GM12878 (cell line): Measurements from ENCODE around the gene HIC1. TPM values are rescaled to one million over a fixed set of nuclear protein-coding genes. Genes with fewer than 3 reads are reported as not detected.

Experiments used
- BCL3 ChIP-seq: IDR thresholded peaks from 2 replicates; pipeline ENCODE4 v1.6.1; 2011; ENCODE audit warnings: borderline replicate concordance, low read depth, mild to moderate bottlenecking, moderate library complexity, low read length; ENCODE audit not compliant: insufficient read depth, poor library complexity, severe bottlenecking
- BMI1 ChIP-seq: fragments of 450-650 bp; IDR thresholded peaks from 2 replicates; pipeline ENCODE4 v1.6.1; 2016; ENCODE audit warnings: mild to moderate bottlenecking, moderate library complexity, borderline replicate concordance
- CBX3 ChIP-seq: fragments of 200-600 bp; sonication (generic); IDR thresholded peaks from 2 replicates; pipeline ENCODE4 v1.6.1; 2016; ENCODE audit warnings: low read depth, borderline replicate concordance
- CHD1 ChIP-seq: IDR thresholded peaks from 2 replicates; pipeline ENCODE4 v1.6.1; 2012; ENCODE audit warnings: low read depth, low read length, improper control_type of control experiment
- CHD4 ChIP-seq: fragments of 200-600 bp; sonication (generic); IDR thresholded peaks from 2 replicates; pipeline ENCODE4 v1.6.1; 2016; ENCODE audit warnings: mild to moderate bottlenecking
- CREB1 ChIP-seq: IDR thresholded peaks from 2 replicates; pipeline ENCODE4 v1.6.1; 2012; ENCODE audit warnings: low read depth, mild to moderate bottlenecking, inconsistent platforms
- EP300 ChIP-seq, 2 experiments: fragments of 150-350 bp in 1 of 2; IDR thresholded peaks; 2 replicates each; pipeline ENCODE4 v1.6.1; 2011 to 2012; ENCODE audit warnings: low read depth in 2 of 2, low read length in 2 of 2, borderline replicate concordance in 1 of 2, improper control_type of control experiment in 1 of 2, inconsistent platforms in 1 of 2; ENCODE audit not compliant: control insufficient read depth in 1 of 2
- FOXK2 ChIP-seq: fragments of 450-650 bp; IDR thresholded peaks from 2 replicates; pipeline ENCODE4 v1.6.1; 2017; ENCODE audit warnings: mild to moderate bottlenecking, moderate library complexity
- FOXM1 ChIP-seq: IDR thresholded peaks from 2 replicates; pipeline ENCODE4 v1.6.1; 2012; ENCODE audit warnings: low read depth, mild to moderate bottlenecking, inconsistent platforms, low read length, moderate library complexity
- HDAC2 ChIP-seq: fragments of 200-600 bp; sonication (generic); IDR thresholded peaks from 2 replicates; pipeline ENCODE4 v1.6.1; 2017
- MEF2B ChIP-seq: fragments of 450-650 bp; IDR thresholded peaks from 2 replicates; pipeline ENCODE4 v1.6.1; 2018; ENCODE audit warnings: mild to moderate bottlenecking, moderate library complexity; ENCODE audit not compliant: partially characterized antibody, poor library complexity, severe bottlenecking
- MYB ChIP-seq: fragments of 150-350 bp; IDR thresholded peaks from 2 replicates; pipeline ENCODE4 v1.6.1; 2014; ENCODE audit warnings: mild to moderate bottlenecking, low read depth, low read length, borderline replicate concordance
- NRF1 ChIP-seq: conservative IDR thresholded peaks from 2 replicates; pipeline ENCODE4 v1.6.1; 2011; ENCODE audit warnings: mild to moderate bottlenecking, low read depth, low read length, improper control_type of control experiment
- PAX8 ChIP-seq: fragments of 450-650 bp; IDR thresholded peaks from 2 replicates; pipeline ENCODE4 v1.6.1; 2017; ENCODE audit warnings: mild to moderate bottlenecking, moderate library complexity
- RBBP5 ChIP-seq: fragments of 200-600 bp; sonication (generic); conservative IDR thresholded peaks from 2 replicates; pipeline ENCODE4 v1.6.1; 2016
- RCOR1 ChIP-seq: conservative IDR thresholded peaks from 2 replicates; pipeline ENCODE4 v1.6.1; 2012; ENCODE audit warnings: low read depth, low read length, improper control_type of control experiment
- RFX5 ChIP-seq: IDR thresholded peaks from 2 replicates; pipeline ENCODE4 v1.6.1; 2011; ENCODE audit warnings: low read depth, low read length, improper control_type of control experiment
- SIN3A ChIP-seq: IDR thresholded peaks from 2 replicates; pipeline ENCODE4 v1.6.1; 2012; ENCODE audit warnings: low read depth, low read length, improper control_type of control experiment
- SMC3 ChIP-seq: IDR thresholded peaks from 2 replicates; pipeline ENCODE4 v1.6.1; 2011; ENCODE audit warnings: low read length, improper control_type of control experiment, borderline replicate concordance
- STAT3 ChIP-seq: IDR thresholded peaks from 2 replicates; pipeline ENCODE4 v1.6.1; 2011; ENCODE audit warnings: low read depth, low read length, improper control_type of control experiment
- TAF1 ChIP-seq: IDR thresholded peaks from 2 replicates; pipeline ENCODE4 v1.6.1; 2011; ENCODE audit warnings: mild to moderate bottlenecking, low read depth, low read length, borderline replicate concordance
- YBX1 ChIP-seq: fragments of 450-650 bp; IDR thresholded peaks from 2 replicates; pipeline ENCODE4 v1.6.1; 2016; ENCODE audit warnings: antibody characterized with exemption
- ZNF384 ChIP-seq: IDR thresholded peaks from 2 replicates; pipeline ENCODE4 v1.6.1; 2012; ENCODE audit warnings: low read depth, mild to moderate bottlenecking, low read length, improper control_type of control experiment, borderline replicate concordance
- ZZZ3 ChIP-seq: IDR thresholded peaks from 2 replicates; pipeline ENCODE4 v1.6.1; 2011; ENCODE audit warnings: low read depth; ENCODE audit not compliant: control insufficient read depth, insufficient read length
- polyA plus RNA-seq, 11 experiments: library from polyadenylated mRNA; depleted of rRNA in 4 of 11; unstranded in 6 of 11; stranded (reverse) in 5 of 11; fragments of >200 nt; fragmentation: Nextera tagmentation in 4 of 11; fragmentation: Illumina TruSeq in 1 of 11; extraction: Ambion mirVana in 4 of 11; extraction: Trizol in 1 of 11; gene quantifications; 1 replicate in 1 of 11; 2 replicates in 10 of 11; pipeline versions ENCODE4 v1.2.1 to v1.2.3, GENCODE V29; 2011 to 2016; ENCODE audit warnings: inconsistent platforms in 2 of 11, missing spikeins in 2 of 11, low read depth in 1 of 11
- total RNA-seq, 4 experiments: library from RNA; depleted of rRNA in 3 of 4; stranded (reverse); fragments of >200 nt in 3 of 4; fragmentation: Illumina TruSeq in 1 of 4; extraction: Trizol in 1 of 4; gene quantifications; 2 replicates each; pipeline versions ENCODE4 v1.2.1 to v1.2.3, GENCODE V29; 2013 to 2021
- TF ChIP-seq, protein P1 (sequence below): IDR thresholded peaks from 2 replicates; pipeline ENCODE4 v1.6.1; 2012; ENCODE audit warnings: mild to moderate bottlenecking, low read depth, low read length

HIC1 gene
- total and polyA plus RNA-seq, 10 of the 15 experiments (the other 5 are each of a cell fraction or from before 2014, with no cell fraction given), result 0.11 to 61.1 (median 4.9) TPM

DNA sequence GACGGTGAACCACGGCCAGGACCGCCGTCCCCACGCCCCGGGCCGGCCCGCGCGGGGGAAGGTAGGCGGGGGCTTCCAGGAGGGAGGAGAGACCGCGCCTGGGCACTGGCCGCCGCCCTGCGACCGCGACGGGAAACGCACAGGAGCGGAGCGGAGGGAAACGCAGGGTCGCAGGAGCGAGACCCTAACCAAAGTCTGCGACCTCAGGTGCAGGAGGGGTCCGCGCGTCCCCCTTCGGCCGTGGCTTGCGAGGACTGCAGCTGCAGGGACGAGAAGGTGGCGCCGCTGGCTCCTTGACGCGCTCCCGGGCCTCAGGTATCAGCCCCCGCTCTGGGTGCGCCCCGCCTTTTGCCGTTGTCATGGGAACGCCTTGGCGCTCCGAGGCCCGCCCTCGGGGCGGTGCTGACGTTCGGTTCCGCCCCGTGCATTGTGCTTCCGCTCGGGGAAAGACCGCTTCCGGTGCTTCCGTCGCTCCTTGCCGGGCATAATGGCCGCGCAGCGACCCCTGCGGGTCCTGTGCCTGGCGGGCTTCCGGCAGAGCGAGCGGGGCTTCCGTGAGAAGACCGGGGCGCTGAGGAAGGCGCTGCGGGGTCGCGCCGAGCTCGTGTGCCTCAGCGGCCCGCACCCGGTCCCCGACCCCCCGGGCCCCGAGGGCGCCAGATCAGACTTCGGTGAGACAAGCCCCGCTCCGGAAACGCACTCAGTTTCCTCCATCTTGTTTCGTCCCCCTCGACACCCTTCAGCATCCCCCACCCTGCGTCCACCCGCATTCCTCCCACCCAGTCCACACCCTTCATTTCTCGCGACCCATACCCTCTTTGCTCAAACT lies 13.1 kb upstream of the HIC1 start, which contains the start of gene OVCA2 (continued):
- TF ChIP-seq YBX1, result no peak
- TF ChIP-seq MEF2B, result peak; percentile 64
- peak; percentile 92 for TF ChIP-seq TAF1
- TF ChIP-seq ZNF384, result no peak
- TF ChIP-seq CBX3, result no peak
- no peak for TF ChIP-seq FOXK2
- no peak for TF ChIP-seq ZZZ3
- TF ChIP-seq FOXM1, result no peak
- no peak for TF ChIP-seq RBBP5
- TF ChIP-seq, protein P1, sequence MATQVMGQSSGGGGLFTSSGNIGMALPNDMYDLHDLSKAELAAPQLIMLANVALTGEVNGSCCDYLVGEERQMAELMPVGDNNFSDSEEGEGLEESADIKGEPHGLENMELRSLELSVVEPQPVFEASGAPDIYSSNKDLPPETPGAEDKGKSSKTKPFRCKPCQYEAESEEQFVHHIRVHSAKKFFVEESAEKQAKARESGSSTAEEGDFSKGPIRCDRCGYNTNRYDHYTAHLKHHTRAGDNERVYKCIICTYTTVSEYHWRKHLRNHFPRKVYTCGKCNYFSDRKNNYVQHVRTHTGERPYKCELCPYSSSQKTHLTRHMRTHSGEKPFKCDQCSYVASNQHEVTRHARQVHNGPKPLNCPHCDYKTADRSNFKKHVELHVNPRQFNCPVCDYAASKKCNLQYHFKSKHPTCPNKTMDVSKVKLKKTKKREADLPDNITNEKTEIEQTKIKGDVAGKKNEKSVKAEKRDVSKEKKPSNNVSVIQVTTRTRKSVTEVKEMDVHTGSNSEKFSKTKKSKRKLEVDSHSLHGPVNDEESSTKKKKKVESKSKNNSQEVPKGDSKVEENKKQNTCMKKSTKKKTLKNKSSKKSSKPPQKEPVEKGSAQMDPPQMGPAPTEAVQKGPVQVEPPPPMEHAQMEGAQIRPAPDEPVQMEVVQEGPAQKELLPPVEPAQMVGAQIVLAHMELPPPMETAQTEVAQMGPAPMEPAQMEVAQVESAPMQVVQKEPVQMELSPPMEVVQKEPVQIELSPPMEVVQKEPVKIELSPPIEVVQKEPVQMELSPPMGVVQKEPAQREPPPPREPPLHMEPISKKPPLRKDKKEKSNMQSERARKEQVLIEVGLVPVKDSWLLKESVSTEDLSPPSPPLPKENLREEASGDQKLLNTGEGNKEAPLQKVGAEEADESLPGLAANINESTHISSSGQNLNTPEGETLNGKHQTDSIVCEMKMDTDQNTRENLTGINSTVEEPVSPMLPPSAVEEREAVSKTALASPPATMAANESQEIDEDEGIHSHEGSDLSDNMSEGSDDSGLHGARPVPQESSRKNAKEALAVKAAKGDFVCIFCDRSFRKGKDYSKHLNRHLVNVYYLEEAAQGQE, result no peak
- peak; percentile 89 for TF ChIP-seq CREB1
- no peak for TF ChIP-seq CHD1
- TF ChIP-seq SIN3A, result peak; percentile 61; the same call in 1 of the 2 replicates
- TF ChIP-seq STAT3, result no peak
- no peak for TF ChIP-seq HDAC2
- TF ChIP-seq NRF1, result no peak; the same call in 1 of the 2 replicates
- TF ChIP-seq PAX8, result no peak
- no peak for TF ChIP-seq MYB
- TF ChIP-seq BMI1, result peak; percentile 100
- TF ChIP-seq BCL3, result peak; percentile 88
- peak; percentile 28; the same call in 1 of the 2 replicates for TF ChIP-seq SMC3
- 0 out of 2 replicates have a peak, but pooled peaks have one; percentile 17 for TF ChIP-seq RFX5
- no peak for TF ChIP-seq CHD4
- no peak for TF ChIP-seq EP300 (IDR thresholded peaks at IDR 0.05; ENCODE audit: borderline replicate concordance in 1 of 2, control insufficient read depth in 1 of 2, low read depth in 2 of 2, low read length in 2 of 2)
- no peak for TF ChIP-seq RCOR1
